H54 (cell line): ENCODE measurements around the gene SLC6A9.

Experiments
- DNase-seq: peaks from one replicate; pipeline ENCODE4 v3.0.0; 2011; ENCODE audit warnings: low spot score, mixed read lengths; ENCODE audit not compliant: insufficient read length
- FAIRE-seq: peaks from 3 replicates; lab custom pipeline; 2011; peaks lifted over from hg19 to GRCh38; lab: Jason Lieb, UNC
- POLR2A ChIP-seq: IDR thresholded peaks from 2 replicates; pipeline ENCODE4 v1.6.1; 2011; ENCODE audit warnings: low read depth, mild to moderate bottlenecking, low read length

The SLC6A9 gene

GRCh38 chr1:44040846-44041245 lies 9.6 kb upstream of the SLC6A9 start:
- no peak for FAIRE-seq
- no peak for TF ChIP-seq POLR2A

GRCh38 chr1:44040418-44040817 lies 9.2 kb upstream of the SLC6A9 start:
- DNase-seq (no peak), FAIRE-seq (no peak)
- TF ChIP-seq POLR2A: no peak

More at GRCh38 chr1:44040846-44041245, 9.6 kb upstream of the SLC6A9 start:
- no peak for DNase-seq

- TF ChIP-seq POLR2A: no peak
- no peak for DNase-seq
- no peak for FAIRE-seq
These were observed 7.8 kb upstream of the SLC6A9 start for GRCh38 chr1:44038876-44039657.

GRCh38 chr1:44037154-44037553 lies 5.9 kb upstream of the SLC6A9 start:
- TF ChIP-seq POLR2A: no peak
- no peak for DNase-seq
- no peak for FAIRE-seq

- no peak for TF ChIP-seq POLR2A
- FAIRE-seq (peak; percentile 78), DNase-seq (peak; percentile 49)
These were observed 5.3 kb upstream of the SLC6A9 start for GRCh38 chr1:44036409-44037139.

GRCh38 chr1:44035726-44036408 lies 4.6 kb upstream of the SLC6A9 start:
- TF ChIP-seq POLR2A: no peak
- no peak for DNase-seq
- FAIRE-seq: no peak

GRCh38 chr1:44034976-44035716 lies 3.9 kb upstream of the SLC6A9 start:
- TF ChIP-seq POLR2A: no peak
- DNase-seq (no peak), FAIRE-seq (no peak)

GRCh38 chr1:44034423-44034822 lies 3.2 kb upstream of the SLC6A9 start:
- FAIRE-seq: no peak
- no peak for DNase-seq
- TF ChIP-seq POLR2A: no peak

GRCh38 chr1:44033756-44034155 lies 2.5 kb upstream of the SLC6A9 start:
- DNase-seq (no peak), FAIRE-seq (no peak)
- no peak for TF ChIP-seq POLR2A

- FAIRE-seq (no peak), DNase-seq (no peak)
- TF ChIP-seq POLR2A: no peak
These were observed 1.8 kb upstream of the SLC6A9 start for GRCh38 chr1:44033041-44033575.

- DNase-seq (no peak), FAIRE-seq (no peak)
- no peak for TF ChIP-seq POLR2A
These were observed 1.0 kb upstream of the SLC6A9 start for GRCh38 chr1:44032170-44032790.

GRCh38 chr1:44030605-44031251 lies 534 bp downstream of the SLC6A9 start:
- TF ChIP-seq POLR2A: 0 out of 2 replicates have a peak, but pooled peaks have one; percentile 10
- FAIRE-seq: no peak

GRCh38 chr1:44029911-44030604 lies 1.2 kb downstream of the SLC6A9 start:
- DNase-seq (peak; percentile 90), FAIRE-seq (no peak)
- peak; percentile 69 for TF ChIP-seq POLR2A

More at GRCh38 chr1:44030605-44031251, 534 bp downstream of the SLC6A9 start:
- no peak for DNase-seq
